HEK293 (cell line): Measurements from ENCODE around the gene RGS6.

Source experiments
- CTCF ChIA-PET: fragments of 350-600 bp; formaldehyde crosslinking; extraction: SDS; loops from one replicate; lab custom pipeline; 2021; ENCODE audit warnings: antibody characterized with exemption; lab: Yijun Ruan, JAX
- POLR2A ChIA-PET: fragments of 300-600 bp; formaldehyde crosslinking; extraction: SDS; loops from one replicate; lab custom pipeline; 2020; ENCODE audit warnings: antibody characterized with exemption, inconsistent platforms; lab: Yijun Ruan, JAX
- H3K27ac ChIP-seq: fragments of 200-500 bp; sonication (Bioruptor generic); 2 replicates; pipeline ENCODE4 v1.5.1; 2014; ENCODE audit warnings: low read depth, low read length, control low read depth, inconsistent platforms; ENCODE audit errors: extremely low read depth
- H3K36me3 ChIP-seq, 2 experiments: fragments of 200-500 bp in 1 of 2; sonication (Bioruptor generic) in 1 of 2; 1 replicate in 1 of 2; 2 replicates in 1 of 2; pipeline ENCODE4 v1.5.1; 2014 to 2017; ENCODE audit warnings: inconsistent platforms in 2 of 2, low read length in 2 of 2; ENCODE audit not compliant: control insufficient read depth in 2 of 2, insufficient read depth in 1 of 2
- H3K4me1 ChIP-seq: fragments of 200-500 bp; sonication (Bioruptor generic); 2 replicates; pipeline ENCODE4 v1.5.1; 2014; ENCODE audit warnings: mild to moderate bottlenecking, low read length, inconsistent platforms; ENCODE audit not compliant: control insufficient read depth, insufficient read depth
- H3K4me3 ChIP-seq: 2 replicates; pipeline ENCODE4 v1.5.1; 2011; ENCODE audit warnings: low read depth, mild to moderate bottlenecking, control low read depth, low read length, moderate library complexity
- H3K9me3 ChIP-seq: fragments of 200-500 bp; sonication (Bioruptor generic); 2 replicates; pipeline ENCODE4 v1.5.1; 2014; ENCODE audit warnings: low read depth, low read length, inconsistent platforms; ENCODE audit not compliant: control insufficient read depth, insufficient read depth
- GFI1B ChIP-seq: fragments of 450-650 bp; formaldehyde crosslinking; IDR thresholded peaks from 2 replicates; pipeline ENCODE4 v1.5.1; 2016; ENCODE audit warnings: missing biosample characterization, missing genetic modification characterization
- HOXA7 ChIP-seq: sonication (generic); formaldehyde crosslinking; IDR thresholded peaks from 2 replicates; pipeline ENCODE4 v1.8.1; 2022; ENCODE audit warnings: missing genetic modification reagents, borderline replicate concordance
- KLF1 ChIP-seq: fragments of 450-650 bp; formaldehyde crosslinking; IDR thresholded peaks from 2 replicates; pipeline ENCODE4 v1.5.1; 2016; ENCODE audit warnings: missing biosample characterization, missing genetic modification characterization
- PRDM4 ChIP-seq: fragments of 450-650 bp; formaldehyde crosslinking; IDR thresholded peaks from 2 replicates; pipeline ENCODE4 v1.5.1; 2017; ENCODE audit warnings: missing biosample characterization, missing genetic modification characterization
- YY2 ChIP-seq: fragments of 450-650 bp; formaldehyde crosslinking; IDR thresholded peaks from 2 replicates; pipeline ENCODE4 v1.5.1; 2016; ENCODE audit warnings: missing biosample characterization, missing genetic modification characterization
- ZNF121 ChIP-seq: fragments of 450-650 bp; formaldehyde crosslinking; IDR thresholded peaks from 2 replicates; pipeline ENCODE4 v1.5.1; 2016; ENCODE audit warnings: missing biosample characterization, missing genetic modification characterization
- ZNF157 ChIP-seq: fragments of 450-650 bp; formaldehyde crosslinking; IDR thresholded peaks from 2 replicates; pipeline ENCODE4 v1.5.1; 2016; ENCODE audit warnings: missing biosample characterization, missing genetic modification characterization
- ZNF184 ChIP-seq: fragments of 450-650 bp; IDR thresholded peaks from 2 replicates; pipeline ENCODE4 v1.5.1; 2018; ENCODE audit warnings: missing biosample characterization, mild to moderate bottlenecking, missing genetic modification characterization
- ZNF341 ChIP-seq: fragments of 450-650 bp; formaldehyde crosslinking; IDR thresholded peaks from 2 replicates; pipeline ENCODE4; 2016; ENCODE audit warnings: low read depth, missing biosample characterization, missing genetic modification characterization
- ZNF530 ChIP-seq: fragments of 450-650 bp; formaldehyde crosslinking; IDR thresholded peaks from 2 replicates; pipeline ENCODE4 v1.5.1; 2016; ENCODE audit warnings: low read depth, missing biosample characterization, missing genetic modification characterization
- ZNF560 ChIP-seq: fragments of 450-650 bp; formaldehyde crosslinking; IDR thresholded peaks from 2 replicates; pipeline ENCODE4 v1.5.1; 2017; ENCODE audit warnings: missing biosample characterization, missing genetic modification characterization, borderline replicate concordance
- ZNF585B ChIP-seq: fragments of 450-650 bp; formaldehyde crosslinking; IDR thresholded peaks from 2 replicates; pipeline ENCODE4 v1.5.1; 2016; ENCODE audit warnings: missing biosample characterization, missing genetic modification characterization
- ZNF670 ChIP-seq: fragments of 450-650 bp; formaldehyde crosslinking; IDR thresholded peaks from 2 replicates; pipeline ENCODE4 v1.5.1; 2016; ENCODE audit warnings: missing biosample characterization, missing genetic modification characterization, low read depth
- ZNF701 ChIP-seq: fragments of 450-650 bp; formaldehyde crosslinking; IDR thresholded peaks from 2 replicates; pipeline ENCODE4 v1.5.1; 2016; ENCODE audit warnings: missing biosample characterization, missing genetic modification characterization
- ZNF768 ChIP-seq: fragments of 450-650 bp; formaldehyde crosslinking; IDR thresholded peaks from 2 replicates; pipeline ENCODE4 v1.5.1; 2018; ENCODE audit warnings: missing biosample characterization, mild to moderate bottlenecking, missing genetic modification characterization
- TF ChIP-seq, protein P1 (sequence below): fragments of 450-650 bp; formaldehyde crosslinking; IDR thresholded peaks from 2 replicates; pipeline ENCODE4 v1.5.1; 2016; ENCODE audit warnings: missing biosample characterization, missing genetic modification characterization, borderline replicate concordance
- TF ChIP-seq, protein P2 (sequence below): sonication (generic); formaldehyde crosslinking; IDR thresholded peaks from 2 replicates; pipeline ENCODE4 v1.8.1; 2022; ENCODE audit warnings: mild to moderate bottlenecking, moderate library complexity, missing genetic modification reagents
- TF ChIP-seq, protein P3 (sequence below): fragments of 450-650 bp; formaldehyde crosslinking; IDR thresholded peaks from 2 replicates; pipeline ENCODE4 v1.5.1; 2016; ENCODE audit warnings: missing biosample characterization, missing genetic modification characterization
- TF ChIP-seq, protein P4 (sequence below): fragments of 450-650 bp; formaldehyde crosslinking; IDR thresholded peaks from 2 replicates; pipeline ENCODE4 v1.5.1; 2016; ENCODE audit warnings: missing biosample characterization, missing genetic modification characterization
- TF ChIP-seq, protein P5 (sequence below): fragments of 450-650 bp; formaldehyde crosslinking; IDR thresholded peaks from 2 replicates; pipeline ENCODE4 v1.5.1; 2016; ENCODE audit warnings: missing biosample characterization, missing genetic modification characterization

RGS6 gene

DNA sequence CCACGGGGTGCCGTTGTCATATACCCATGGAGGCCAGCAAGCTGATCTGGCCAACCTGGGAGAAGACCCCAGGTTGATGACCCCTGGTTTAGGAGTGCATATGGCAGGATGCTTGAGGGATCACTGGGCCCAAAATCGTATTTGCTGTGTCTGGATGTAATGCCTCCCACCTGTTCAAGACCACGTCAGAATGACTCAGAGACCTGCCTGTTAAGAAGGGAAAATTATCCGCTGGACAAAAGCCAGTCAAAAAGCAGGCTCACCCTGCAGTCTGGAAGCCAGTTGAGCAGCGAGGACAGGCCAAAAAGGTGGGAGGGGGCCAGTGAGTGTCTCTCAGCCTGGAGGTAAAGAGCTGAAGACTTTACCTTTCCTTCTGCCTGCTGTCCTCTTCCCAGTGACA is 512.5 kb downstream of the RGS6 start:
- ChIA-PET POLR2A (no interaction called here), CTCF (interaction anchor here (0.6 kb wide), 1 partner anchor 26 kb away, joined by 3 read pairs; no protein-coding TSS in a partner anchor)
- H3K36me3 ChIP-seq: no peaks in the 10 kb centered on the region
- H3K27ac ChIP-seq: no peak overlapping the region
- no peaks in the 10 kb centered on the region for H3K4me1 ChIP-seq
- no peaks in the 10 kb centered on the region for H3K9me3 ChIP-seq
- no peak overlapping the region for H3K4me3 ChIP-seq
- TF ChIP-seq ZNF530 (tag by site-specific recombination) (no peak), ZNF121 (no peak), ZNF670 (no peak), ZNF341 (tag by site-specific recombination) (no peak), ZNF768 (no peak), ZNF560 (tag by site-specific recombination) (no peak), HOXA7 (no peak), ZNF184 (tag by site-specific recombination) (no peak), PRDM4 (tag by site-specific recombination) (no peak), YY2 (tag by site-specific recombination) (no peak), GFI1B (tag by site-specific recombination) (no peak)
- TF ChIP-seq, protein P1, sequence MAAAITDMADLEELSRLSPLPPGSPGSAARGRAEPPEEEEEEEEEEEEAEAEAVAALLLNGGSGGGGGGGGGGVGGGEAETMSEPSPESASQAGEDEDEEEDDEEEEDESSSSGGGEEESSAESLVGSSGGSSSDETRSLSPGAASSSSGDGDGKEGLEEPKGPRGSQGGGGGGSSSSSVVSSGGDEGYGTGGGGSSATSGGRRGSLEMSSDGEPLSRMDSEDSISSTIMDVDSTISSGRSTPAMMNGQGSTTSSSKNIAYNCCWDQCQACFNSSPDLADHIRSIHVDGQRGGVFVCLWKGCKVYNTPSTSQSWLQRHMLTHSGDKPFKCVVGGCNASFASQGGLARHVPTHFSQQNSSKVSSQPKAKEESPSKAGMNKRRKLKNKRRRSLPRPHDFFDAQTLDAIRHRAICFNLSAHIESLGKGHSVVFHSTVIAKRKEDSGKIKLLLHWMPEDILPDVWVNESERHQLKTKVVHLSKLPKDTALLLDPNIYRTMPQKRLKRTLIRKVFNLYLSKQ (tag by site-specific recombination): no peak
- TF ChIP-seq, protein P2, sequence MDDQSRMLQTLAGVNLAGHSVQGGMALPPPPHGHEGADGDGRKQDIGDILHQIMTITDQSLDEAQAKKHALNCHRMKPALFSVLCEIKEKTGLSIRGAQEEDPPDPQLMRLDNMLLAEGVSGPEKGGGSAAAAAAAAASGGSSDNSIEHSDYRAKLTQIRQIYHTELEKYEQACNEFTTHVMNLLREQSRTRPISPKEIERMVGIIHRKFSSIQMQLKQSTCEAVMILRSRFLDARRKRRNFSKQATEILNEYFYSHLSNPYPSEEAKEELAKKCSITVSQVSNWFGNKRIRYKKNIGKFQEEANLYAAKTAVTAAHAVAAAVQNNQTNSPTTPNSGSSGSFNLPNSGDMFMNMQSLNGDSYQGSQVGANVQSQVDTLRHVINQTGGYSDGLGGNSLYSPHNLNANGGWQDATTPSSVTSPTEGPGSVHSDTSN (CRISPR knock-in tag): no peak
- TF ChIP-seq, protein P3, sequence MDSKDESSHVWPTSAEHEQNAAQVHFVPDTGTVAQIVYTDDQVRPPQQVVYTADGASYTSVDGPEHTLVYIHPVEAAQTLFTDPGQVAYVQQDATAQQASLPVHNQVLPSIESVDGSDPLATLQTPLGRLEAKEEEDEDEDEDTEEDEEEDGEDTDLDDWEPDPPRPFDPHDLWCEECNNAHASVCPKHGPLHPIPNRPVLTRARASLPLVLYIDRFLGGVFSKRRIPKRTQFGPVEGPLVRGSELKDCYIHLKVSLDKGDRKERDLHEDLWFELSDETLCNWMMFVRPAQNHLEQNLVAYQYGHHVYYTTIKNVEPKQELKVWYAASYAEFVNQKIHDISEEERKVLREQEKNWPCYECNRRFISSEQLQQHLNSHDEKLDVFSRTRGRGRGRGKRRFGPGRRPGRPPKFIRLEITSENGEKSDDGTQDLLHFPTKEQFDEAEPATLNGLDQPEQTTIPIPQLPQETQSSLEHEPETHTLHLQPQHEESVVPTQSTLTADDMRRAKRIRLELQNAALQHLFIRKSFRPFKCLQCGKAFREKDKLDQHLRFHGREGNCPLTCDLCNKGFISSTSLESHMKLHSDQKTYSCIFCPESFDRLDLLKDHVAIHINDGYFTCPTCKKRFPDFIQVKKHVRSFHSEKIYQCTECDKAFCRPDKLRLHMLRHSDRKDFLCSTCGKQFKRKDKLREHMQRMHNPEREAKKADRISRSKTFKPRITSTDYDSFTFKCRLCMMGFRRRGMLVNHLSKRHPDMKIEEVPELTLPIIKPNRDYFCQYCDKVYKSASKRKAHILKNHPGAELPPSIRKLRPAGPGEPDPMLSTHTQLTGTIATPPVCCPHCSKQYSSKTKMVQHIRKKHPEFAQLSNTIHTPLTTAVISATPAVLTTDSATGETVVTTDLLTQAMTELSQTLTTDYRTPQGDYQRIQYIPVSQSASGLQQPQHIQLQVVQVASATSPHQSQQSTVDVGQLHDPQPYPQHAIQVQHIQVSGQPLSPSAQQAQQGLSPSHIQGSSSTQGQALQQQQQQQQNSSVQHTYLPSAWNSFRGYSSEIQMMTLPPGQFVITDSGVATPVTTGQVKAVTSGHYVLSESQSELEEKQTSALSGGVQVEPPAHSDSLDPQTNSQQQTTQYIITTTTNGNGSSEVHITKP (tag by site-specific recombination): no peak

DNA sequence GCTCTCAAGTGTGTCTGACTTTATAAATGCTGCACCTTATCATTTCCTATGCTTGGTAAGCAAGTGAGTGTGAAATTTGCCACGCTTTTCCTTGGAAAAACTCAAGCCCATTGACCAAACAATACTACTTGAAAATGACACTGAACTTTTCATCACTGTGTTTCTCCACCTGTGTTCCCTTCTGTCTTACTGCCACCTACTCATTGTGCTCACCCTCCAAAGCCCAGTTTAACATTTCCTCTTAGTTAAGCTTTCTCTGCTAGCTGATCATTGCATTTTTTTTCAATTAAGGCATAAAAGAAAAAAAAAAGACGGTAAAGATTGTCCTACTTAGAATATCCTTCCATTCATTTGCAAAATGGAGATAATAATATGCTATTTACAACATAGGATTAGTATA is 516.0 kb downstream of the RGS6 start:
- H3K4me1 ChIP-seq: 0 out of 2 replicates have a peak, but pooled peaks cover 2% of the 10 kb centered on the region
- H3K4me3 ChIP-seq: no peak overlapping the region
- no peak overlapping the region for H3K27ac ChIP-seq
- TF ChIP-seq, protein P1 (tag by site-specific recombination): no peak
- TF ChIP-seq KLF1 (tag by site-specific recombination) (no peak), ZNF157 (tag by site-specific recombination) (no peak), ZNF585B (tag by site-specific recombination) (no peak), ZNF701 (tag by site-specific recombination) (no peak)
- TF ChIP-seq, protein P4, sequence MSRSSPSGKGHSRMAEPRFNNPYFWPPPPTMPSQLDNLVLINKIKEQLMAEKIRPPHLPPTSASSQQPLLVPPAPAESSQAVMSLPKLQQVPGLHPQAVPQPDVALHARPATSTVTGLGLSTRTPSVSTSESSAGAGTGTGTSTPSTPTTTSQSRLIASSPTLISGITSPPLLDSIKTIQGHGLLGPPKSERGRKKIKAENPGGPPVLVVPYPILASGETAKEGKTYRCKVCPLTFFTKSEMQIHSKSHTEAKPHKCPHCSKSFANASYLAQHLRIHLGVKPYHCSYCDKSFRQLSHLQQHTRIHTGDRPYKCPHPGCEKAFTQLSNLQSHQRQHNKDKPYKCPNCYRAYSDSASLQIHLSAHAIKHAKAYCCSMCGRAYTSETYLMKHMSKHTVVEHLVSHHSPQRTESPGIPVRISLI (tag by site-specific recombination): no peak
- TF ChIP-seq, protein P5, sequence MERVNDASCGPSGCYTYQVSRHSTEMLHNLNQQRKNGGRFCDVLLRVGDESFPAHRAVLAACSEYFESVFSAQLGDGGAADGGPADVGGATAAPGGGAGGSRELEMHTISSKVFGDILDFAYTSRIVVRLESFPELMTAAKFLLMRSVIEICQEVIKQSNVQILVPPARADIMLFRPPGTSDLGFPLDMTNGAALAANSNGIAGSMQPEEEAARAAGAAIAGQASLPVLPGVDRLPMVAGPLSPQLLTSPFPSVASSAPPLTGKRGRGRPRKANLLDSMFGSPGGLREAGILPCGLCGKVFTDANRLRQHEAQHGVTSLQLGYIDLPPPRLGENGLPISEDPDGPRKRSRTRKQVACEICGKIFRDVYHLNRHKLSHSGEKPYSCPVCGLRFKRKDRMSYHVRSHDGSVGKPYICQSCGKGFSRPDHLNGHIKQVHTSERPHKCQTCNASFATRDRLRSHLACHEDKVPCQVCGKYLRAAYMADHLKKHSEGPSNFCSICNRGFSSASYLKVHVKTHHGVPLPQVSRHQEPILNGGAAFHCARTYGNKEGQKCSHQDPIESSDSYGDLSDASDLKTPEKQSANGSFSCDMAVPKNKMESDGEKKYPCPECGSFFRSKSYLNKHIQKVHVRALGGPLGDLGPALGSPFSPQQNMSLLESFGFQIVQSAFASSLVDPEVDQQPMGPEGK (tag by site-specific recombination): no peak
- no peaks in the 10 kb centered on the region for H3K36me3 ChIP-seq
- H3K9me3 ChIP-seq: no peaks in the 10 kb centered on the region
- ChIA-PET POLR2A (no interaction called here), CTCF (no interaction called here)
